ENCODE measurements around the gene CNTNAP4.

Gene CNTNAP4

DNA sequence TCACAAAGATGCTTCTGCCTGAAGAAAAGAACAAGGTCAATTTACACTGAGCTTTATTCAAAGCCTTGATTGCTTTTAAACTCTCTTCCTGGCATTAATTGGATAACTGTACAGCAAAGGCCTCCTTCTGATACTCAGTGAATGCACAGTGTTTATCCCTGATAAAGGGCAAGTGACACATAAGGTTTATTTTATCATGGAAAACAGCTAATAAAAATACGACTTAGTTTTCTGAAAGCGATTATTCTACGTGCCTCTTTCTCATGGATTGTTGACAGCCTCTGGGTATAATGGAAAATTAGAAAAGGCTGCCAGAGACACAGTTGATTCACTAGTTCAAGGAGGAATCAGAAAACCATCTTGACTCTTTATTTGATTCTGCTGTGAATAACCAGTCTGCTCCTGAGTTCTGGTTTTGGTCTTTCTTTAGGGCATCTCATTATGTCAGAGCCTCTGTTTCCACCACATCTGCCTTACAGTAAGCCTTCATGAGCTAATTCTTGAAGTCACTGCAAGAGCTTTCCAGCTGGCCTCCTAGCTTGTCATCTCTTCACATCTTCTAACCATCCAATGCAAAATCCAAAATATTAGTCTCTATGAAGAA, 212.9 kb downstream of the CNTNAP4 start:
- no peak for DNase-seq (ENCODE audit: low read depth)

- DNase-seq (ENCODE audit: low read depth), result no peak
Observed at GRCh38 chr16:76500006-76500405, 222.8 kb downstream of the CNTNAP4 start.

GRCh38 chr16:76502063-76502462, 224.9 kb downstream of the CNTNAP4 start:
- DNase-seq (ENCODE audit: low read depth), result no peak

DNA sequence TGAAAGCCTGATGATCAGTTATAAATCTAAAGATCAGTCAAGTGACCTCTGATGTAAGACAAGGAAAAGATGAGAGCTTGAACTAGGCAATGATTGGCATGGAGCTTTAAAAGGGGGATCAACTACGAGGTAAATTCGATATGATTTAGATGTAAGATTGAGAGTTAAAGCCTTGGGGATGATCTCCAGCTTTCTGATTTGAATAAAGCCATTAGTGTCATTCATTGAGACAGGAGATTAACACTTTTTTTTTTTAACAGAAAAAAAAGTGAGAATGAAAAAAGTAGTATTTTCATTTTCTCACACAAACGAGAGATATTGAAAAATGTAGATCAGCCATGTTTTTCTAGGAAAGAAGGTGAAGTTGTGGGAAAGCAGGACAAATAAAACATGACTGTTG, 225.4 kb downstream of the CNTNAP4 start:
- DNase-seq (ENCODE audit: low read depth), result no peak

DNA sequence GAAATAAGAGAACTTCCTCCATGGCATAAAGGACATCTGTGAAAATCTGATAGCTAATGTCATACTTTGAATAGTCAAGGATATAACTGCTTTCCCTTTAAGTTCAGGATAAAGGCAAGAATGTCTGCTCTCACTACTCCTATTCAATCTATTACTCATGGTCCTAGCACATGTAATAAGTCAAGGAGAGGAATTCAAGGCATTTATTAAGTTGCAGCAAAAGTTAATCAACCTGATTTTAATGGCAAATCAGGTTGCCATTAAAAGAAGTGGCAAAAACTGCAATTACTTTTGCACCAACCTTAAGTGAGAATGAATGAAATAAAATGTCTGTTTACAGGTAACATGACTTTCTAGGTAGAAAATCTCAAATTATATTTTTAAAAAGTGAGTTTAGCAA, 225.9 kb downstream of the CNTNAP4 start:
- DNase-seq (ENCODE audit: low read depth), result no peak

GRCh38 chr16:76511203-76511602, 234.0 kb downstream of the CNTNAP4 start:
- no peak for DNase-seq (ENCODE audit: low read depth)

DNA sequence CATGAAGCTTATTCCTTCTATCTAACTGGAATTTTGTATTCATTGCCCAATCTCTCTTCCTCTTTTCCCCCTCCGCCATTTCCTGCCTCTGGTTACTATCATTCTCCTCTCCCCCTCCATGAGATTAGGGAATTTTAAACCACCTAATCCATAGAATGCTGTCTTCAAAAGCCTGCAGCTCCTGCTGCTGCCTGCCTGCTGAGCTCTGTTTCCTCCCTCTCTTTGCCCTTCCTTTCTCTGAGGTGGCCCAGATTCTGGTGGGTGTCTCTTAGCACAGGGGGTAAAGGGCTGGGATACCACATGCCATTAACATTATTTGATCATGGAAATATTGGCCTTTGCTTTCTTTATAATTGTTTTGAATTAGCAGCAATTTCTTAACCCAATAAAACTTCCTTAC, 241.6 kb downstream of the CNTNAP4 start:
- DNase-seq (ENCODE audit: low read depth), result no peak

DNA sequence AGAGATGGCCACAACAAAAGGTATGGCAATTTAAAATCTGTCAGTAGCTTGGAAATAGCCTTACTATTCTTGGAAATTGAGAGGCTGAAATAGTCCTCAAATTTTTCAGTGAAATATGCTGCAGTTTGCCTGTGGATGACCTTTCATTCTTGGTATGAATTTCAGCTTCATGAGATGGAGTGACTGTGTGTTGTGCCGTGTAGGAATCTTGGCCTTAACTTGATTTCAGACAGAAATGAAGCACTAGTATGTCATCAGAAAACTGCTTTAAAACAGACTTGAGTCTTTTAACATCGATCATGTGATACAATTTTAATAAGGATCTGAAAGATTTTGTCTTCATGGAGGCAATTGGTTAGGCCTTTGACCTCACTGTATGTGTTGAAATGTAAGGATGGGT, 247.2 kb downstream of the CNTNAP4 start:
- DNase-seq (ENCODE audit: low read depth), result no peak

DNA sequence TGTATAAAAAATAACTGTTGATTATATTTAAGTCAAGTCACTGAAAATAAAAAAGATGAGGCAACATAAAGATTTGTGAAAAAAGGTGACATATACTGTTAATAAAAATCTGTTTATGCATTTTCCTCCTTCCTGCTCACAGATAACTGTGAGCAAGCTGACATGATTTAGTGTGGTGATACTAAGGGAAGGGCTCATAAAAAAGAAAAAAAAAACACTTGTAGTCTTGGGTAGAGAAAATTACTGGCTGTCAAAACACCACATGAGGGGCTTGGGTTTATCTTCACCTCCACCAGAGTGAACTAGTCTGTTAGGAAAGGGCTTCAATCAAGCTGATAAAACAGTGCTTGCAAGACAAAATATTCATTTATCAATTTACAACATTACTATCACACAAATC, 247.6 kb downstream of the CNTNAP4 start:
- DNase-seq (ENCODE audit: low read depth), result no peak

DNA sequence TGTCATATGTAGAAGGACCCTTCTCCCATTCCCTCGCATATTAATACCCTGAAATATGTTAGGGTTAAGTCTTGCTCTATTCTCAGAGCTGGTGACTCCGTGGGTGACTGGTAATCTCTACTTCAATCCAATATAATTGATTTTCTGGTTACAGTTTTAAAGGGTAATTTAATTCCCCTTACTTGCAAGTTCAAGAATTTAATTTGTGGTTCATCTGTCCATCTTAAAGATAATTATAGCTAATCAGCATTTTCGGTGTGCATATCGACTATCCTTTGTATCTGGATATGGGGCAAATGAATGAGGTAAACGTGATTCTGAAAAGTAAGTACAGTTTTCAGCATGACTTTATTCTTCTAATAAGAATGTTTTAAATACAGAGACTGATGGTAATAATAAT, 250.0 kb downstream of the CNTNAP4 start:
- DNase-seq (ENCODE audit: low read depth), result no peak

DNA sequence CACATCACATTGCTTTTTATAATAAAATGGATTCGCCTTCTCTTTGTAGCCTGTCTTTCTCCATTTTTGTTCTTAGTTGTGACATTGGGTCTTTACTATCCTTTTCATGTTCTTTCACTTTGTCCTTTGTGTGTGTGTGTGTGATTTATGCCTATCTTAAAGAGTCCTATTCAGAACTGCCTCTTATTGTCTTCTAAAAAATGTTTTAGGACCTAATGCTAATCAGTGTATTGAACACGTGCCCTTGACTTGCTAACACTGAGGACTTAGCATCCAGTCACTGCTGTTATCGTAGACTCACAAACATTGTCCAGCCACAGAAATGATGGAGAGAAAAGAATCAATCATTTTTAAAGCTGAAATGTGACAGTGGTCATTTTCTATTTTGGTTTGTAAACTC, 251.9 kb downstream of the CNTNAP4 start:
- DNase-seq (ENCODE audit: low read depth), result no peak

DNA sequence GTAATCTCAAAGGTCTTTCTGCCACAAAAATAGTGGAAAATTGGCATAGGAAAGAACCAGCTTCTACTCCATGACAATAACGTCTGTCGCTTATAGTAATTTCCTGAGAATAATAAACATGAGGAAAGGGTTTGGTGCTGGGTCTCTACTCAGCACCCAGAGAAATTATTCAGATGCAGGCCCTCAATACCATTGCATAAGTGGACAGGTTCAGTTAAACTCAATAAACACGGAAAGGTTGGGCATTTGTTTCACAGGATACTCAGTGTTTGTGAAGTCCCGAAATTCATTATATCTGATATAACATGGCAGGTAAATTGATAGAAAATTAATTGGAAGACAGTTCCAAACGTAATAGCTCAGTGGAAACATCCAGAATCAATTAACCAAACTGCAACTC, 254.0 kb downstream of the CNTNAP4 start:
- no peak for DNase-seq (ENCODE audit: low read depth)

DNA sequence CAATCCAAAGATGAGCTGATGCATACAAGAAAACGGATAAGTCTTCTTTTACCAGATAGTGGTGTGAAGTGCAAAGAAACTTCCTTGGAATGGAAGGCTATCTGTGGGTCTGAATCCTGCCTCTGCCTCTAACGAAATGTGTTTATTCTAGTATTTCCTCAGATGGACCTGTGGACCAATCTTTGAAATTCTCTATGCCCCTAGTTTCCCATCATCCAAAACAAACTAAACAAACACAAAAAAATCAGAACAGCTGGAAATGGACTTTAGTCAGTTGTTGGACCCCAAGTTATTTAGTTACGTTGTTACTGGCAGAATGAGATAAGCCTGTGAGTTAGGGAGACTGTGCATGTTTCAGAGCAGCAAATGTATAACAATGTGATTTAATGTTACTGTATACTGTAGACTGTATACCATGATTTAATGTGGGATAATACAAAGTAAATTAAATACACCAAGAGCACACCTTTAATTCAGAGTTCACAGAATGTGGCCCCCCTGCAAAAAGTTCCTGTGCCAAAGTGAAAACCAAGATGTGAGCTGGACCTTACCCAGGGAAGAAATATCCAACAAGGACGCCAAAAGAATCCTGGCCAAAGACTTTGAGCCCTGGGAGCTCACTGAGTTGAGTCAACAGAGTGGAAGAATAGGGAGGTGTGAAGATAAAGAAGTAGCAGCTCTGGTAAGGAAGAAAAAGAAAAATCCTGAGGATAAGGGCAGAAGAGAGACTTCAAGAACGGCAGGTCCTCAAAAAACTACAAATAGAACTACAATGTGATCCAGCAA, 255.2 kb downstream of the CNTNAP4 start:
- no peak for DNase-seq (ENCODE audit: low read depth)

- DNase-seq (ENCODE audit: low read depth), result no peak
Observed at GRCh38 chr16:76539609-76540008, 262.4 kb downstream of the CNTNAP4 start.

DNA sequence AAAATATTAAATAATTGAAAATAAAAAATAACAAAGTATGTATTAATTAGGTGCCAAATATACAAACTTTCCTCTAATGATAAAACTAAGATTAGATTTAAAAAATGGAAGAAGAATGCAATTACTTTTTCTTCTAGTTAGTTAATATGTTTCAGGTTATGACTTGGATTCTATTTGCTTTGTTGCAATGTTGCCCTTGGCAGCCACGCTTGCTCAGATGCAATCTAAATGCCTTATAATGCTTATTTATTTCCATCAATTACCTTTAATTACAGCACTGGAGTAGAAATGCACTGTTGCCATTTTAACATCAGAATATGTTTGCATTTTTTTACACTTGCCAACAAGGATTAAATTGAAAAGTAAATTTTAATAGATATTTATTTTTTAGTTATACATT, 263.9 kb downstream of the CNTNAP4 start:
- DNase-seq (ENCODE audit: low read depth), result no peak

DNA sequence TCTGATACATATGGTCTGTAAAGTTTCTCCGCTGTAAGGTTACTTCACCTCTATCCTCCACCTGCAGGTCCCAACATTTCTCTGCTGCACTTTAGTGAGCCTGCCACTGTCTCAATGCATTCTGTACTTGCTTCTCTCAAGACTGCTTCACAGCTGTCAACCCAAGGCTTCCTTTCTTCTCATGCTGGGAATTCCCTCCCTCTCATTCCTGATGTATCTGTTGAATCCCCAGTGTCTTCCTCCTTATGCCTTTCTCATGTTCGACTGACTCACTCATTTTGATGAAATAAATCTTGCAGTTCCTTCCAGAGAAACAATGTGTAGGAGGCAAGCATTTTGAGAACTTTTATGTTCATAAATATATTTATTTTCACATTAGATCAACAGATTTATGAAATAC, 288.3 kb downstream of the CNTNAP4 start:
- no peak for DNase-seq (ENCODE audit: low read depth)

GRCh38 chr16:76571755-76572154, 294.6 kb downstream of the CNTNAP4 start:
- no peak for DNase-seq (ENCODE audit: low read depth)

GRCh38 chr16:76573281-76573680, 296.1 kb downstream of the CNTNAP4 start:
- DNase-seq (ENCODE audit: low read depth), result no peak

DNA sequence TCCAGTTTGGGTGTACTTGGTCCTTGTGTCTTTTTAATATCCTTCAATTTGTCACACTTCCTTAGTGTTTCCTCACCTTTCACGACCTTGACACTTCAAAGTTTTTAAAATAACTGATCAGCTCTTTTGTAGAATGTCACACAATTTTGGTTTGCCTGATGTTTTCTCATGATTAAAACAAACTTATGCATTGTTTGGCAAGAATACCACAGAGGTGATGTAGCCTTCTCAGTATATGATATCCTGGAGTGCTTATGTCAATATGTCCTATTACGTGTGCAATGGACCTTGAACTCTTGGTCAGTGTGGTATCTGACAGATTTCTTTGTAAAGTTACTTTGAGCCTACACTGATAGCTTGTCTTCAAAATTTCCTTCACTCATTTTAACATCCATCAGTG, 297.4 kb downstream of the CNTNAP4 start:
- no peak for DNase-seq (ENCODE audit: low read depth)

- DNase-seq (ENCODE audit: low read depth), result no peak
Observed at GRCh38 chr16:76576526-76576925, 299.3 kb downstream of the CNTNAP4 start.

GRCh38 chr16:76577003-76577402, 299.8 kb downstream of the CNTNAP4 start:
- no peak for DNase-seq (ENCODE audit: low read depth)

GRCh38 chr16:76579277-76579922, 302.2 kb downstream of the CNTNAP4 start:
- DNase-seq (ENCODE audit: low read depth), result no peak

DNA sequence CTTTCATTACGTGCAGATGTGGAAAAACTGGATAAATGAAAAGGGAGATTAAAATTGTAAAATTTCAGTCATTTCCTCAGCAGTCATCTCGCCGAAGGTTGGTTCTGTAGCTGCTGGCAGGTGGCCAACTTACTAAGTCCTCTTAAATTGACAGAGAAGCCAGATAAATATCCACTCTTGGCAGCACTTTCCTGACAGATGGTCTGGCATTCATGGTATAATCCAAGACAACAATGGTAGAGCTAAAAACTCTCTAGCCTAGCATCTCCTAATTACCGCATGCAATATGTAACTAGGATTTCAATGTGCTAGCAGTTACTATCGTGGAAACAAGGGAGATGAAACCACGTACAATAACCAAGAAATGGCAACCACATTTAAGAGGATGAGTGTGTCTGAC, 306.3 kb downstream of the CNTNAP4 start:
- DNase-seq (ENCODE audit: low read depth), result no peak
